BLaER1 (cell line): ENCODE data around the gene NFKBIZ.
"Not testable (repeated sequence)": the region's sequence is repeated elsewhere in the genome, so short reads cannot be mapped to it uniquely, and the experiment has no call there.

ENCODE experiments used
- H3K27ac ChIP-seq: shearing (Covaris generic); formaldehyde crosslinking; 2 replicates; pipeline ENCODE4 v1.8.1; 2022
- H3K27me3 ChIP-seq: shearing (Covaris generic); formaldehyde crosslinking; 2 replicates; pipeline ENCODE4 v1.8.1; 2022
- H3K36me3 ChIP-seq: shearing (Covaris generic); formaldehyde crosslinking; 2 replicates; pipeline ENCODE4 v1.8.1; 2022
- H3K4me1 ChIP-seq: shearing (Covaris generic); formaldehyde crosslinking; 2 replicates; pipeline ENCODE4 v1.8.1; 2022
- H3K4me2 ChIP-seq: shearing (Covaris generic); formaldehyde crosslinking; 2 replicates; pipeline ENCODE4 v1.8.1; 2022
- H3K4me3 ChIP-seq: shearing (Covaris generic); formaldehyde crosslinking; 2 replicates; pipeline ENCODE4 v1.8.1; 2022
- H3K9ac ChIP-seq: shearing (Covaris generic); formaldehyde crosslinking; 2 replicates; pipeline ENCODE4 v1.8.1; 2022
- H3K9me3 ChIP-seq: shearing (Covaris generic); formaldehyde crosslinking; 2 replicates; pipeline ENCODE4 v1.8.1; 2022
- H4K20me1 ChIP-seq: shearing (Covaris generic); formaldehyde crosslinking; 2 replicates; pipeline ENCODE4 v1.8.1; 2022
- Cebpa-rat ChIP-seq: shearing (Covaris generic); IDR thresholded peaks from 2 replicates; pipeline ENCODE4 v1.8.1; 2022

Gene NFKBIZ

GRCh38 chr3:101898752-101899169 is 49.4 kb downstream of the NFKBIZ start:
- no peak for TF ChIP-seq Cebpa-rat
- Histone ChIP-seq H3K4me1 (peaks cover 29% of the 10 kb centered on the region), H3K4me2 (peak overlapping the region; percentile 51), H3K27me3 (no peaks in the 10 kb centered on the region), H3K4me3 (no peak overlapping the region), H3K27ac (peak overlapping the region; percentile 69), H3K9me3 (peaks cover 15% of the 10 kb centered on the region), H3K9ac (no peak overlapping the region), H4K20me1 (no peaks in the 10 kb centered on the region), H3K36me3 (no peaks in the 10 kb centered on the region)

DNA sequence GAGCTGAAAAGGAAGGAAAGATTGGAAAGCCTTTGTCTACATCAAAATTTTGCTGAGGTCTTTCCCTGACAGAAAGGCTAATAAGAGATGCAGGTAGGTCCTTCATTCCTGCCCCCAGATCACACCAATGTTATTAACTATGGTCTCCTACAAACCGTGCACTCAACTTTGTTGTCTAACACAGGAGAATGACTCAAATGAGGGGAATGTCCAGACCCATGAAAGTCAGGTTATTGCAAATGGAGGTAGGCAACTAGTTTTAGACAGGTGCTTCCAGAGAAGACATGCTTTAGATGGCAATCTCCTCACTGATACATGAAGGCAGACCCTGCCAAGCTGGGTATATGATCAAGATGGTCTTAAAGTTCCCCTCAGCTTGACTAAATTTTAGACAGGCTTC is 51.0 kb downstream of the NFKBIZ start:
- Histone ChIP-seq H3K36me3 (no peaks in the 10 kb centered on the region), H3K9me3 (peaks cover 15% of the 10 kb centered on the region), H3K4me1 (peaks cover 29% of the 10 kb centered on the region), H3K4me2 (no peak overlapping the region), H3K27ac (peak overlapping the region; percentile 69; the same call in 1 of the 2 replicates), H3K27me3 (no peaks in the 10 kb centered on the region), H3K9ac (no peak overlapping the region), H3K4me3 (no peak overlapping the region), H4K20me1 (no peaks in the 10 kb centered on the region)
- TF ChIP-seq Cebpa-rat: no peak

GRCh38 chr3:101900736-101901135 is 51.4 kb downstream of the NFKBIZ start:
- Histone ChIP-seq H3K36me3 (no peaks in the 10 kb centered on the region), H3K4me3 (no peak overlapping the region), H3K27me3 (no peaks in the 10 kb centered on the region), H3K9me3 (peaks cover 19% of the 10 kb centered on the region), H4K20me1 (no peaks in the 10 kb centered on the region), H3K27ac (no peak overlapping the region), H3K4me1 (peaks cover 29% of the 10 kb centered on the region), H3K9ac (no peak overlapping the region), H3K4me2 (no peak overlapping the region)
- TF ChIP-seq Cebpa-rat: no peak

DNA sequence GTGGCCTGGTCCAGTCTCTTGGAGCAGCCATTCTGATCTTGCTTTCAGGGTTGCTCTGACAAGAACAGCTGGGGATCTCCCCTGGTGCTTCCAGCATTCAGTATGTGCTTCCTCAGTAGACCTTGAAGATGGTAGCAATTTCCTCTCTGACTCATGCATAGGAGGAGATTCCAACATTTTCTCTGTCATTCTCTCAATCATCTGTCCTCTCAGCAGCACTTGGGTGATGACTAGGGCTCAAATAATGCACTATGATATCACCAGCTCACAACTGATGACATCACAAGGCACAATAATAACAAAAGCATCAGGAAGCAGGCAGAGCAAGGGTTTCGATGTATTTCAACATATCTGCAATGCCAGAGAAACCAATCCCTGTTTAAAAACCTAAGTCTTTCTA is 52.7 kb downstream of the NFKBIZ start:
- no peak overlapping the region for H3K9ac ChIP-seq
- peaks cover 29% of the 10 kb centered on the region for H3K4me1 ChIP-seq
- H3K9me3 ChIP-seq: peaks cover 16% of the 10 kb centered on the region
- H3K27me3 ChIP-seq: no peaks in the 10 kb centered on the region
- no peak overlapping the region for H3K27ac ChIP-seq
- no peak overlapping the region for H3K4me2 ChIP-seq
- H4K20me1 ChIP-seq: no peaks in the 10 kb centered on the region
- no peaks in the 10 kb centered on the region for H3K36me3 ChIP-seq
- TF ChIP-seq Cebpa-rat: no peak
- no peak overlapping the region for H3K4me3 ChIP-seq

- Histone ChIP-seq H3K9ac (no peak overlapping the region), H3K4me2 (no peak overlapping the region), H3K9me3 (peaks cover 6% of the 10 kb centered on the region; the same call in 1 of the 2 replicates), H3K27me3 (no peaks in the 10 kb centered on the region), H3K4me1 (peaks cover 20% of the 10 kb centered on the region), H3K4me3 (no peak overlapping the region), H3K36me3 (no peaks in the 10 kb centered on the region), H4K20me1 (no peaks in the 10 kb centered on the region), H3K27ac (no peak overlapping the region)
- no peak for TF ChIP-seq Cebpa-rat
Observed at GRCh38 chr3:101903451-101903871, 54.1 kb downstream of the NFKBIZ start.

DNA sequence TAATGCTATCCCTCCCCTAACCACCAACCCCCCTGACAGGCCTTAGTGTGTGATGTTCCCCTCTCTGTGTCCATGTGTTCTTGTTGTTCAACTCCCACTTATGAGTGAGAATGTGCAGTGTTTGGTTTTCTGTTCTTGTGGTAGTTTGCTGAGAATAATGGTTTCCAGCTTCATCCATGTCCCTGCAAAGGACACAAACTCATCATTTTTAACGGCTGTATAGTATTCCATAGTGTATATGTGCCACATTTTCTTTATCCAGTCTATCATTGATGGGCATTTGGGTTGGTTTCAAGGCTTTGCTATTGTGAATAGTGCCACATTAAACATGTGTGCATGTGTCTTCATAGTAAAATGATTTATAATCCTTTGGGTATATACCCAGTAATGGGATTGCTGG is 56.3 kb downstream of the NFKBIZ start:
- not testable (repeated sequence) for H3K9ac ChIP-seq

More for the DNA sequence above, 56.3 kb downstream of the NFKBIZ start:
- not testable (repeated sequence) for H3K27ac ChIP-seq, H3K4me3 ChIP-seq, H3K9me3 ChIP-seq, H3K4me2 ChIP-seq, H3K27me3 ChIP-seq, H3K4me1 ChIP-seq, H4K20me1 ChIP-seq, H3K36me3 ChIP-seq
